IPS-20b (cell line): ENCODE data around the gene RNPS1.

Source experiments
- H3K27ac ChIP-seq: one replicate; pipeline ENCODE4 v1.5.1; 2013; ENCODE audit warnings: low read length
- H3K27me3 ChIP-seq: 2 replicates; pipeline ENCODE4 v1.6.1; 2013; ENCODE audit warnings: mild to moderate bottlenecking, low read length, inconsistent platforms; ENCODE audit not compliant: insufficient read depth
- H3K36me3 ChIP-seq: 2 replicates; pipeline ENCODE4 v1.6.1; 2013; ENCODE audit warnings: low read depth, mild to moderate bottlenecking, inconsistent platforms, low read length, moderate library complexity; ENCODE audit not compliant: insufficient read depth
- H3K4me1 ChIP-seq: 2 replicates; pipeline ENCODE4 v1.6.1; 2013; ENCODE audit warnings: mild to moderate bottlenecking, control low read depth, inconsistent platforms, low read length, moderate library complexity; ENCODE audit not compliant: insufficient read depth
- H3K4me3 ChIP-seq: 2 replicates; pipeline ENCODE4 v1.5.1; 2013; ENCODE audit warnings: mild to moderate bottlenecking, low read length, inconsistent platforms
- H3K9ac ChIP-seq: 2 replicates; pipeline ENCODE4 v1.6.1; 2013; ENCODE audit warnings: low read depth, mild to moderate bottlenecking, inconsistent platforms, low read length, moderate library complexity
- H3K9me3 ChIP-seq: 2 replicates; pipeline ENCODE4 v1.6.1; 2013; ENCODE audit warnings: mild to moderate bottlenecking, low read depth, low read length, inconsistent platforms; ENCODE audit not compliant: insufficient read depth

Gene RNPS1

DNA sequence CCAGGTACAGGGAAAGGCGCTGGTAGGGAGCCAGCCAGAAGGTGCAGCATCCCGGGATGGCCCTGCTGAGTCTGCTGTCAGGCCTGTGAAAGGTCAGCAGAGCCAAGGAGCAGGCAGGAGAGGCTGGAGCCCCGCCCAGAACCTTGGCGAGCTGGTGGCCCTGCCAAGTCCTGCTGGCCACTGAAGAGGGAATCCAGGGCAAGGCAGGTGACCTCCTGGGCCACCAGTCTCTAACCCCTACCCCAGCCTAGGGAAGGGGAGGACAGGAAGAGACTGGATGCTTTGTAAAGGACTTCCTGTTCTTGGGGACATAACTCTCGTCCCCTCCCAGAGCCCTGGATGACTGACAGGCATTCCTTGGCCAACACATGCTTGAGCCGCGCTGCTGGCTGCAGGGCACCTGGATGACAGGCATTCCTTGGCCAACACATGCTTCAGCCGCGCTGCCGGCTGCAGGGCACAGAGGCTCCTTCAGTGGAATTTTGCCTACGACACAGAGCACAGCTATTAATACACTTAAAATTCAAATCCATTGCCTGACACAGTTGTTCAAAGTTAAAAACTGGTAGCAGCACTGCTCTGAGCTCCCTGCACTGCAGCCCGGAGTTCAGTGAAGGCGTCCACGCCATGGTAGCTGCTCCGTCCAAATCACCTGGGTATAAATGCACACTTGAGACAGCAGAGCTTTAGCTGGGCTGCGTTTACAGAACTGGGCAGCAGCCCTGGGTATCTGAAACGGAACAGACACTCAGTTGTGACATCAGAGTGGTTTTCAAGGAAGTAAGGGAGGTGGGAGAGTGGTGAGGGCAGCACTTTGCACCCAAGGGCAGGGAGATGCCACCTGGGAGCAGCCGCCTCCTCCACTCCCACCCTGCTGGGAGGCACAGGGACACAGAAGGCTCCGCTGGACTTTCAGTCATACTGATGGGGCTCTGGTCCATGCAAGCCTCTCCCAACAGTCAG lies 55.3 kb downstream of the RNPS1 start:
- Histone ChIP-seq H3K36me3 (peaks cover 30% of the 10 kb centered on the region), H3K27ac (no peak overlapping the region), H3K9me3 (no peaks in the 10 kb centered on the region), H3K4me3 (peak overlapping the region; percentile 84), H3K4me1 (peaks cover 9% of the 10 kb centered on the region), H3K27me3 (no peaks in the 10 kb centered on the region), H3K9ac (peak overlapping the region; percentile 80; the same call in 1 of the 2 replicates)

DNA sequence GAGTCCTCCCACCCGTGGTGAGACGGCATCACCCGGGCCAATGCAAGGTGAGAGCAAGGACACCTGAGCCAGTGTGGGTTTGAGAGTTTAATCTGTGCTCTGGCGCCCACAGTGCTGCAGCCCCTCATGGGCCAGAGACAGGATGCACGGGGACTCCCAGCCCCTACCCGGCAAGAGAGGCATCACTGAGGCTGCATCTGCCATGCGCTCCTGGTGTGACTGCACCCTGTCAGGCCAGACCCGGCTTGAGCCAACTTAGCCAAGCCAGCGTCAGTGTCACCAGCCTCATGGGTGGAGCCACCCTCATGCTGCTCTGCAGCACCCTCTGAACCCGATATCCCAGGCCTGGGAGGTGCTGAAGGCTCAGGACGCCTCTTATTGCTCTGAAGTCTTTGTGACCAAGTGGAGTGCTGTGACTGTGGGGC lies 56.0 kb downstream of the RNPS1 start:
- Histone ChIP-seq H3K36me3 (peaks cover 37% of the 10 kb centered on the region), H3K4me3 (no peak overlapping the region), H3K9me3 (no peaks in the 10 kb centered on the region), H3K27me3 (no peaks in the 10 kb centered on the region), H3K9ac (no peak overlapping the region), H3K27ac (no peak overlapping the region), H3K4me1 (peaks cover 9% of the 10 kb centered on the region)

GRCh38 chr16:2210386-2211365 lies 57.2 kb downstream of the RNPS1 start, which contains the start of gene BRICD5:
TSS of gene BRICD5 (minus strand) at chr16:2210863. CDS start at chr16:2210833, 30 bp downstream.
- H3K36me3 ChIP-seq = peaks cover 41% of the 10 kb centered on the region
- H3K9ac ChIP-seq = no peak within 1 kb of the TSS
- H3K9me3 ChIP-seq = no peaks in the 10 kb centered on the region
- peaks cover 12% of the 10 kb centered on the region for H3K4me1 ChIP-seq
- H3K4me3 ChIP-seq = no peak within 1 kb of the TSS
- no peak within 1 kb of the TSS for H3K27ac ChIP-seq
- no peaks in the 10 kb centered on the region for H3K27me3 ChIP-seq

DNA sequence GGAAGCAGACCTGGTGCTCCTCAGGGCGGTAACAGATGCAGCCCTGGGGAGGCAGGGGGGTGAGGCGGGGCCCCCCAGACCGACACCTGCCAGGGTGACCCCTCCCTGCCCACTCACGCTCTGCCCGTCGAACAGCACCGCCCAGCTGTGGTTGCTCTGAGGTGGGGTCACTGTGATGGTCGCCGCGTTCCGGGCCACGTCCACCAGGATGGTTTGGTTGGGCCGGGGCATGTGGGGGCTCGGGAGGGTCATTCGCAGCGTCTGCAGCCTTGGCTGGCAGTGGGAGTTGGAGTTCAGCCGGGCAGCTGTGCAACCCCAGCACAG lies 58.0 kb downstream of the RNPS1 start:
- H3K9ac ChIP-seq = no peak overlapping the region
- no peaks in the 10 kb centered on the region for H3K9me3 ChIP-seq
- no peaks in the 10 kb centered on the region for H3K27me3 ChIP-seq
- H3K4me1 ChIP-seq = peaks cover 12% of the 10 kb centered on the region
- H3K36me3 ChIP-seq = peaks cover 41% of the 10 kb centered on the region
- H3K4me3 ChIP-seq = no peak overlapping the region
- no peak overlapping the region for H3K27ac ChIP-seq

- no peak overlapping the region for H3K27ac ChIP-seq
- peaks cover 12% of the 10 kb centered on the region for H3K4me1 ChIP-seq
- H3K9me3 ChIP-seq = no peaks in the 10 kb centered on the region
- H3K9ac ChIP-seq = no peak overlapping the region
- no peak overlapping the region for H3K4me3 ChIP-seq
- peaks cover 41% of the 10 kb centered on the region for H3K36me3 ChIP-seq
- H3K27me3 ChIP-seq = no peaks in the 10 kb centered on the region
These were observed 58.5 kb downstream of the RNPS1 start for GRCh38 chr16:2209258-2210008.

DNA sequence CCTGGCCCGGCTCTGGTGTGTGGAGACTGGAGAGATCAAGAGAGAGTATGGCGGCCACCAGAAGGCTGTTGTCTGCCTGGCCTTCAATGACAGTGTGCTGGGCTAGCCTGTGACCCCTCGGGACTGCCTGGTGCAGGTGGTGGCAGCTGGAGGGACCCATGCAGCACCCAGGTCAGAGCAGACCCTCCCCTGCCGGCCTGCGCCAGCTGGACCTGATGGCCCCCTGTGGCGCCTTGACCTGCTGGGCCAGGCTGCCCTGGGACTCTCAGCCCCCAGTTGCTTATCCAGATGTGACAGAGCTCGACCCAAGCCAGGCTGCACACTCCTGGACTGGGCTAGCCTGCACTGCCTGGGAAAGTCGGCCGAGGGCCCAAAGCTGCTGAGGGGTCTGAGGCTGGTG lies 59.2 kb downstream of the RNPS1 start:
- Histone ChIP-seq H3K36me3 (peaks cover 41% of the 10 kb centered on the region), H3K9ac (no peak overlapping the region), H3K27me3 (no peaks in the 10 kb centered on the region), H3K4me1 (peaks cover 12% of the 10 kb centered on the region), H3K9me3 (no peaks in the 10 kb centered on the region), H3K4me3 (no peak overlapping the region), H3K27ac (no peak overlapping the region)

- no peak overlapping the region for H3K4me3 ChIP-seq
- H3K27ac ChIP-seq = no peak overlapping the region
- no peaks in the 10 kb centered on the region for H3K9me3 ChIP-seq
- no peak overlapping the region for H3K9ac ChIP-seq
- no peaks in the 10 kb centered on the region for H3K27me3 ChIP-seq
- peaks cover 9% of the 10 kb centered on the region for H3K4me1 ChIP-seq
- H3K36me3 ChIP-seq = peaks cover 37% of the 10 kb centered on the region
These were observed 59.6 kb downstream of the RNPS1 start for GRCh38 chr16:2208308-2208707.

- Histone ChIP-seq H3K9ac (no peak overlapping the region), H3K36me3 (peaks cover 35% of the 10 kb centered on the region), H3K4me1 (peaks cover 6% of the 10 kb centered on the region)
These were observed 60.1 kb downstream of the RNPS1 start for GRCh38 chr16:2207872-2208271.

DNA sequence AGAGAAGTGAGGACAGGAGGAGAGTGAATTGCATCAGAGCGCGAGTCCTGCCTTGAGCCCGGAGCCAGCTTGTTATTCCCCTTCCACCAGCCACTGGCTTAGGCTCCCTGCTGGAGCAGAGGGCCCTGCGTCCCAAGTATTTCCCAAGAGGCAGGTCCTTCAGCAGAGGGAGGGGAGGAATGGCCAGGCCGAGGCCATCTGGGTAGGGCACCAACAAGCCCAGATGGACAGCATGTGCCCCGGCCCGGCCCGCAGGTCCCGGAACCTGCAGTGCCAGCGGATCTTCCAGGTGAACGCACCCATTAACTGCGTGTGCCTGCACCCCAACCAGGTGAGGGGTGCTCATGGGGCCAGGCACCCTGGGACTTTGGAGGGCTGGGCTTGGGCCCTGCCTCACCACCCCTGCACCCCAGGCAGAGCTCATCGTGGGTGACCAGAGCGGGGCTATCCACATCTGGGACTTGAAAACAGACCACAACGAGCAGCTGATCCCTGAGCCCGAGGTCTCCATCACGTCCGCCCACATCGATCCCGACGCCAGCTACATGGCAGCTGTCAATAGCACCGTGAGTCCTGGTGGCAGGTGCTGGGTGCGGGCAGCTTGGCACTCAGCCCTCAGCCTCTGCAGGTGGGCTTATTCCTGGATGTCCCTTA lies 61.0 kb downstream of the RNPS1 start:
- no peaks in the 10 kb centered on the region for H3K27me3 ChIP-seq
- H3K9ac ChIP-seq = no peak overlapping the region
- no peak overlapping the region for H3K4me3 ChIP-seq
- peaks cover 6% of the 10 kb centered on the region for H3K4me1 ChIP-seq
- H3K27ac ChIP-seq = no peak overlapping the region
- no peaks in the 10 kb centered on the region for H3K9me3 ChIP-seq
- H3K36me3 ChIP-seq = peaks cover 25% of the 10 kb centered on the region

More at GRCh38 chr16:2207872-2208271, 60.1 kb downstream of the RNPS1 start:
- Histone ChIP-seq H3K9me3 (no peaks in the 10 kb centered on the region), H3K27ac (no peak overlapping the region), H3K27me3 (no peaks in the 10 kb centered on the region), H3K4me3 (no peak overlapping the region)

GRCh38 chr16:2206420-2206779 lies 61.5 kb downstream of the RNPS1 start:
- Histone ChIP-seq H3K9ac (peak overlapping the region; percentile 94; the same call in 1 of the 2 replicates), H3K27ac (peak overlapping the region; percentile 94), H3K9me3 (no peaks in the 10 kb centered on the region), H3K4me3 (peak overlapping the region; percentile 88), H3K36me3 (peaks cover 22% of the 10 kb centered on the region), H3K4me1 (peaks cover 6% of the 10 kb centered on the region), H3K27me3 (peaks cover 4% of the 10 kb centered on the region; the same call in 1 of the 2 replicates)

DNA sequence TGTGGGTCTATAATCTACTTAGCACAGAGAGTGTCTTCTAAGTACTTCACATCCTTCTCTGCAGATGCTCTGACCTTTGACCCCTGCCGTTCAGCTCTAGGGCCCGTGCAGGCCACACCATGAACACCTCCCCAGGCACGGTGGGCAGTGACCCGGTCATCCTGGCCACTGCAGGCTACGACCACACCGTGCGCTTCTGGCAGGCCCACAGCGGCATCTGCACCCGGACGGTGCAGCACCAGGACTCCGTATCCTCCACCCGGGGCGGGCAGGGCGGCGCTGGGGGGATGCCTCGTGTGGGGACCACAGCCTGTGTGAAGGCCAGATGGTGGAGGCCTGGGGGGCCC lies 62.0 kb downstream of the RNPS1 start:
- no peaks in the 10 kb centered on the region for H3K9me3 ChIP-seq
- H3K36me3 ChIP-seq = peaks cover 22% of the 10 kb centered on the region
- H3K27me3 ChIP-seq = peaks cover 5% of the 10 kb centered on the region; the same call in 1 of the 2 replicates
- peak overlapping the region; percentile 94 for H3K9ac ChIP-seq
- H3K4me1 ChIP-seq = peaks cover 4% of the 10 kb centered on the region
- peak overlapping the region; percentile 94 for H3K27ac ChIP-seq
- peak overlapping the region; percentile 88 for H3K4me3 ChIP-seq
